ENCODE data around the gene RAD50.
A peak's percentile ranks its signal among the peaks of the same experiment; 100 is the strongest.

The RAD50 gene

GRCh38 chr5:132637241-132637640, 80.5 kb downstream of the RAD50 start:
- DNase-seq: no peak

- DNase-seq: no peak
Observed at GRCh38 chr5:132639706-132640130, 82.9 kb downstream of the RAD50 start.

- DNase-seq: no peak
Observed at GRCh38 chr5:132640613-132641012, 83.8 kb downstream of the RAD50 start.

- peak; percentile 61 for DNase-seq
Observed at GRCh38 chr5:132641241-132641723, 84.5 kb downstream of the RAD50 start.

GRCh38 chr5:132641841-132642240, 85.1 kb downstream of the RAD50 start:
- DNase-seq: no peak

GRCh38 chr5:132644177-132644576, 87.4 kb downstream of the RAD50 start:
- DNase-seq: no peak

GRCh38 chr5:132646583-132647266, 89.9 kb downstream of the RAD50 start:
- DNase-seq: no peak

GRCh38 chr5:132647473-132647872, 90.7 kb downstream of the RAD50 start:
- no peak for DNase-seq

GRCh38 chr5:132648355-132648754, 91.6 kb downstream of the RAD50 start:
- no peak for DNase-seq

- no peak for DNase-seq
Observed at GRCh38 chr5:132651838-132652469, 95.2 kb downstream of the RAD50 start.

- DNase-seq: no peak
Observed at GRCh38 chr5:132653716-132654115, 96.9 kb downstream of the RAD50 start.

- DNase-seq: peak; percentile 38
Observed at GRCh38 chr5:132655821-132656773, 99.3 kb downstream of the RAD50 start.

GRCh38 chr5:132656774-132657355, 100.1 kb downstream of the RAD50 start:
- DNase-seq: no peak

GRCh38 chr5:132657676-132658380, 101.1 kb downstream of the RAD50 start, which contains the start of gene IL13:
Gene IL13, plus strand, starts transcription at chr5:132658173. Its CDS starts 14 bp downstream, at chr5:132658187.
- no peak for DNase-seq

GRCh38 chr5:132658381-132659302, 101.9 kb downstream of the RAD50 start:
- DNase-seq: no peak

- DNase-seq: no peak
Observed at GRCh38 chr5:132659598-132660493, 103.1 kb downstream of the RAD50 start.

- DNase-seq: no peak
Observed at GRCh38 chr5:132661231-132662003, 104.6 kb downstream of the RAD50 start.

GRCh38 chr5:132662004-132662401, 105.2 kb downstream of the RAD50 start:
- no peak for DNase-seq
